GM18909 (cell line): ENCODE results near the gene LSMEM2.
A peak's percentile ranks its signal among the peaks of the same experiment; 100 is the strongest.
"Not testable (repeated sequence)": the region's sequence is repeated elsewhere in the genome, so short reads cannot be mapped to it uniquely, and the experiment has no call there.

Experiments
- ATAC-seq: cut with Tn5 transposase; IDR thresholded peaks from one replicate; pipeline ENCODE4 v1.9.1; 2021; ENCODE audit warnings: mild to moderate bottlenecking; ENCODE audit not compliant: unreplicated experiment, poor library complexity

LSMEM2 gene

GRCh38 chr3:50278880-50279224 is at the start of gene LSMEM2:
Gene LSMEM2 (plus strand): TSS chr3:50279087. CDS start chr3:50279114, 27 bp downstream.
- no peak for ATAC-seq

GRCh38 chr3:50229490-50229889 is 49.4 kb upstream of the LSMEM2 start:
- no peak for ATAC-seq

- no peak for ATAC-seq
Measured at GRCh38 chr3:50230104-50230793, 48.6 kb upstream of the LSMEM2 start.

DNA sequence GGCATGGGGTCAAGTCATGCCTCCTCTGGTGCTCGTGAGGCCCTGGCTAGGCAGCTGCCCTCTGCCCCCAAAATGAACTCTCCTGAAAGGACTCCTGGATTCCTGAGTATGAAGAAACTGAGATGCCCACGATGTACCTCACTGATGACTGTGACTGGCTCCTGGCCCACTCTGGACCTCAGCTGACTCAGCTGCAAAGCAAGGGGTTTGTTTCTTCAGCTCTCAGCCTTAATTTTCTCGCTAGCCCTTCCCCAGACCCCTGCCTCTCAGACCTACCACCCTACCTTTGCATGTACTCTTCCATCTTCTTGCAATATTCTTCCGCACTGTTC is 48.1 kb upstream of the LSMEM2 start:
- no peak for ATAC-seq

GRCh38 chr3:50231581-50231980 is 47.3 kb upstream of the LSMEM2 start:
- ATAC-seq, result no peak

DNA sequence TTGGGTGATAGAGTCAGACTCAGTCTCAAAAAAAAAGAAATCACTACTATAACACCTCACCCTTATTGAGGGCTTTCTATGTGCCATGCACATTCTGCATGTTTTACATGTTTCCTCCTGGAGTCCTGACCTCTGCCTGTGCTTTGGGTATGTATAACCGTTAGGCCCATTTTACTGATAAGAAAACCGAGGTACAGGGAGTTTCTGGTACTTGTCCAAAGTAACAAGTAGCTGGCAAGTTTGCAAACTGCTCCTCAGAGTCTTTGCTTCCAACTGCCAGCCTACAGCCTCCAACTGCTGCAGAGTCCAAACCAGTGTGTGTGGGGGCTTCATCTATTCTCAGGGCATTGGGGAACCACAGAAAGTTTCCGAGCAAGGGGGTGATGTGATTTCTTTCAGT is 46.6 kb upstream of the LSMEM2 start:
- no peak for ATAC-seq

DNA sequence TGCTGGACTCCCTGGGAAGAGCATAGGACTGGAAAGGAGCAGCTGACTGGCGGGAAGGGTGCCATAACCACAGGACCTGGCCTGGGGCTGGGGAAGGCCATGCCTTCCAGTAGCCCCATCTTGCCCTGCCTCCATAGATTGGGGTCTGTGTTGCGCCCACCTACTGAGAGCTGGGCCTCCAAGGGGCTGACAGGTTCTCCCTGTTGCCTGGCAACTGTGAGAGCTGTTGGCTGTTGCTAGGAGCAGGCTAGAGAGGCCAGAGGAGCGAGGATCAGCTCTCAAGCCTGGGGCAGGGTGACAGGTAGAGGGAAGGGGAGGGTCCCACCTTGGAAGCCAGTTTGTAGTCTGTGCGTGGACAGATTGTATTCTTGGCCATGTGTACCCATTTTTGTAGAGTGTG is 45.7 kb upstream of the LSMEM2 start:
- ATAC-seq, result no peak

- ATAC-seq, result peak; percentile 91
Measured at GRCh38 chr3:50235716-50236483, 43.0 kb upstream of the LSMEM2 start, which contains the start of gene GNAI2. Gene GNAI2 (plus strand): TSS chr3:50236204. CDS start chr3:50236336, 132 bp downstream.

DNA sequence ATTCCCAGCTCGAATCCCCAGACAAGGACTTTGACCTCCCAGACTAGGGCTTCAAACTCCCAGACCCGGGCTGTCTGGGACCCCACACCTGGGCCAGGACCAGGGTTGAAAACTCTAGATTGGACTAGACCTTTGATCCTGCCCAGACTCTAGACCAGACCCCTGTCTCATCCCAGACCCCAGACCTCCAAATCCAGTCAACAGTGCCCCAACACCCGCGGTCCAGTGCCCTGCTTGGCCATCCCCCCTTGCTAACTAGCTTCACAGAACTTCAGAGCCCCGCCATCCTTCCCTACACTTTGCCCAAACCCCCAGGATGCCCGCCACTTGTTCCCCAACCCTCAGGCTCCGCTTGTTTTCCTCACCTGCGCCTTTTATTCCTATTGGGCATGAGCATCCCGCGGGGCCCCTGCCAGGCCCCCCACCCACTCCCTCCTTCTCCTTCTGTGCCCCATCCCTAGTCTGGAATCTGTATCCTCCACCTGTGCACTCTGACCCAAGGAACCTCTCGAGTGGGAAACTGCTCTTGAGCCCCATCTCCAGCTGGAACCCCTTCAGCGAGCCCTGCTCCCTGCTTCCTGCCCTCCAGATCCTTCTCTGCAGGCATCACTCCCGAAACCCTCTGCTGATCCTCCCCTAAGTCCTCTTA is 42.3 kb upstream of the LSMEM2 start:
- ATAC-seq, result no peak

DNA sequence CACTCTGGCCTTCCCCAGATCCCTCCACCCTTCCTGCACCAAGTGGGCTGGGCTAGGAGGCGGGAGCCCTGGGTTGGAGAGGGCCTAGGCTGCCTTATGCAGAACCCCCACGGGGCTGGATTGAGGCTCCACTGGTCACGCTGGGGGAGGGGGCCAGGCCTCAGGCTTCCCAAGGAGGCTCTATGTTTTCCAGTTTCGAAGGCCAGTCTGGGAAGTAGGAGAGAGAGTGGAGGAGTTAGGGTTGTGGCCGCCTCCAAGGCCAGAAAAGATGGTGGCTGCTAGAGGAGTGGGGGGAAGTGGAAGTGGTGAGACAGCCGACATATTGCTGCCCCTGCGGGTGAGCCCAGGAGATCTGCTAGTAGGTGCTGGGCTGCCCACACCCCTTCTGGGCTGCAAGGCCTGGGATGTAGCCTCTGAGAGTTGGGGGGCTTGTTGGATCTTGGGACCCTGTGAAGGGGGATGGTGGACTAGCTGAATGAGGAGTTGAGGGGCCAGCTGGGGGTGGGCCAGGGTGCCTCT is 41.7 kb upstream of the LSMEM2 start:
- ATAC-seq, result no peak

GRCh38 chr3:50237754-50238548 is 40.9 kb upstream of the LSMEM2 start:
- peak; percentile 26 for ATAC-seq

DNA sequence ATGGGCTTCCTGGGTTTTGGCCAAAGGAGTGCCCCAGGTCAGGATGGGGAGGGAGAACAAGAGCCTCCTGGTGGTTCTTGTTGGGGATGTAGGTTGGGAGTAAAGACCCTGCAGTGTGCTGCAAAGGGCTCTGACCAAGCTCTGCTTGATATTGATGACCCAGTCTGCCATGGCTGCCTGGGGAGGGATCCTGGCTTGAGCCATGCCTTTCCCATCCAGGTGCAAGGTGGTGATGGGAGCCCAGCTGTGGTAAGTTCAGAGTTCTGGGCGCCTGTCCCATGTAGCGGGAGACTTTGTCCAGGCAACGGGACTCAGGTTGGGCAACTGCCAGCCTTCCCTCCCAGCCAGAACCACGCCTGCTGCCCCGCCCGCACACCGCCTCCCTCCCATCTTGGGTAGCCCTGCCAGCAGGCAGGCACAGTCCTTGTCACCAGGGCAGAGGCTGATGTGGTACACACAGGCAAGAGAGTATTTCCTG is 40.3 kb upstream of the LSMEM2 start:
- no peak for ATAC-seq

DNA sequence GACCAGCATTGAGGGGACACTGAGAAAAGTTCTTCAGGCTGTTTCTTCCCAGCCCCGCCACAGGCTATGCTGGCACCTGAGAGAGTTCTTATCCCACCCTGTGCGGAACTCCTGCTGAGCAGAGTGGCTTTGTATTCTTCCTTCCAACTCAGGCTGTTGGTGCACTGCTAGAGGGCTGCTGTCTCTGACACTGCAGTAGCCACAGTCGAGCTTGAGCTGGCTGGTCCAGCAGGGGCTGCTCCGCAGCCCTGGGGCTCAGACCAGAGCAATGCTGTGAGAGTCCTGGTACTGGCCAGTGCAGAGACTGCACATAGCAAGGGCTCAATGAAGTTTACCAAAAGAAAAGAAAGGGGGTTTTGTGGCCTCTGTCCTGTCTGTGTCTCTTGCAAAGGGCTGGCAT is 39.2 kb upstream of the LSMEM2 start:
- ATAC-seq, result no peak

GRCh38 chr3:50241163-50241562 is 37.7 kb upstream of the LSMEM2 start:
- ATAC-seq, result no peak

DNA sequence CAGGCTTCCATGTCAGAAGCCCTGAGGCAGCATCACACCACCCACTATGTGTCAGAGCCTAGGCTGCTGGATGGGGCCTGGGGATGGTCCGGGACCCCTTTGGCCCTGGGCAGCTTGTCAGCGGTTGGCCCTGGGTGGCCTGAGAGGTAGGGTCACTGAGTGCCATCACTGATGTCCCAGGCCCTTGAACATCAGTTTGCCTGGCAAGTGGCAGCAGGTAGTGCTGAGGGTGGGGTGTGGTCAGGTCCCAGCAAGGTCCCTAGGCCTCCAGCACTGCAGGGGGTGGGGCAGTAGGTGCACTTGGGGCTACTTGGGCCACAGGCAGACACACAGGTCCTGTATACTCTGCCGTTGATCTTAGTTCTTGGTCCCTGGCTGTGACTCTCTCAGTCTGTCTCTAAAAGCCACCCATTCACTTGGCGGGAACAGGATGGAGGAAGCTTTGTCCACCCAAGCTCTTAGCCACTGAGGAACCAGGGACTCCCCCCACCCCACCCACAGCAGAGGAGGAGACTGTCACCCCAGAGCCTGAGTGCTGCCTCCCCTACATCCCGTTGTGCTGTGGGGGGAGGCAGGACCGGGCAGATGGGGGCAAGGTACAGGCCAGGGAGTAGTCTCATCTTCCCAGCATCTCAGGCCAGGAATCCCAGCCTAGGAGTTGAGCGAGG is 37.0 kb upstream of the LSMEM2 start:
- no peak for ATAC-seq

GRCh38 chr3:50242381-50242770 is 36.5 kb upstream of the LSMEM2 start:
- ATAC-seq, result no peak

DNA sequence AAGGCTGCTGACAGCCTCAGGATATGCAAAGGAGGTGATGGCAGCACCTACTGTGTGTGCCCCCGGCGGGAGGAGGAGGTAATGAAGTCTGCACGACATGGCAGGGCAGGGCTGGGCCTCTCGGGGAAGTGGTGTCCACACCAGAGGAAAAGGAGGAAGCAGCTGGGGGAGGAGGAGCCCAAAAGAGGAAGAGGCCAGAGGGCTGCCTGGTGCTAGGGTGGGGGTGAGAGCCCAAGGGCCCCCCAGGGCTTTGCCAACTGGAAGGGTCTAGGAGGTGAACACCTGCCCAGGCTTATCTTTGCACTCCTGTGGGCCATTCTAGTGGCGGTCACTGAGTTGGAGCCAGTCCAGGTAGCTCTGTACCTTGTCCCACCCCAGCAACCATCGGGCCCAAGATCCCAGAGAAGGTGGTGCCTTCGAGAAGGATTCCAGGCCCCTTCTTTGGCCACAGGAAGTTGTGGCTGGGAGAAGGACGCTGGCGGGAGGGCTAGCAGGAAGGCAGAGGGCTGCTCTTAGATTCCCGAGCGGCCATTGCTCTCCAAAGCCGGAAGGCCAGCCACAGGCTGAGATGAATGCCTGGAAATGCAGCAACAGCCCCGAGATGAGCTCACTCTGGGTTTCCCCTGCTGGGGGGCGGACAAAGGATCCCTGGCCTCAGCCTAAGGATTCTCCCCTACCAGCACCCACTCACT is 35.9 kb upstream of the LSMEM2 start:
- ATAC-seq, result no peak

- no peak for ATAC-seq
Measured at GRCh38 chr3:50243543-50243895, 35.4 kb upstream of the LSMEM2 start.

GRCh38 chr3:50244813-50245212 is 34.1 kb upstream of the LSMEM2 start:
- not testable (repeated sequence) for ATAC-seq
